K562 (cell line): ENCODE data around the gene CFDP1. TPM values are rescaled to one million over a fixed set of nuclear protein-coding genes. Genes with fewer than 3 reads are reported as not detected.

Source experiments
- ATF2 ChIP-seq: sonication (generic); formaldehyde crosslinking; IDR thresholded peaks from 2 replicates; pipeline ENCODE4 v1.8.1; 2022; ENCODE audit warnings: missing genetic modification reagents
- CBFA2T3 ChIP-seq: fragments of 450-650 bp; IDR thresholded peaks from 2 replicates; pipeline ENCODE4 v1.6.1; 2017
- CBX8 ChIP-seq: fragments of 200-600 bp; sonication (generic); IDR thresholded peaks from 2 replicates; pipeline ENCODE4 v1.6.1; 2012; ENCODE audit warnings: borderline replicate concordance, mixed run types, low read depth, mild to moderate bottlenecking, moderate library complexity, mixed read lengths, low read length, control low read depth, inconsistent platforms; ENCODE audit not compliant: poor library complexity, severe bottlenecking; ENCODE audit errors: extremely low read depth
- COPS2 ChIP-seq: fragments of 450-650 bp; conservative IDR thresholded peaks from 2 replicates; pipeline ENCODE4 v1.6.1; 2016; ENCODE audit warnings: mild to moderate bottlenecking, moderate library complexity
- DPF2 ChIP-seq: fragments of 450-650 bp; IDR thresholded peaks from 2 replicates; pipeline ENCODE4 v1.6.1; 2016
- ESRRA ChIP-seq: fragments of 450-650 bp; IDR thresholded peaks from 2 replicates; pipeline ENCODE4 v1.6.1; 2014; ENCODE audit warnings: low read depth, mild to moderate bottlenecking, moderate library complexity, borderline replicate concordance
- GABPA ChIP-seq: fragments of 200-800 bp; sonication (Bioruptor generic); conservative IDR thresholded peaks from 2 replicates; pipeline ENCODE4 v1.6.1; 2016; ENCODE audit warnings: low read depth, missing genetic modification characterization, missing compliant biosample characterization
- HMGN3 ChIP-seq: IDR thresholded peaks from 2 replicates; pipeline ENCODE4 v1.6.1; 2011; ENCODE audit warnings: borderline replicate concordance, low read depth, mild to moderate bottlenecking, mixed read lengths, low read length; ENCODE audit not compliant: insufficient read length; ENCODE audit errors: extremely low read depth
- KAT8 ChIP-seq: fragments of 450-650 bp; IDR thresholded peaks from 2 replicates; pipeline ENCODE4 v1.6.1; 2016; ENCODE audit warnings: low read depth, mild to moderate bottlenecking
- KDM4B ChIP-seq, 2 experiments: fragments of 450-650 bp in 1 of 2; sonication (generic) in 1 of 2; IDR thresholded peaks; 2 replicates each; pipeline ENCODE4 v1.6.1; 2016 to 2017; ENCODE audit warnings: borderline replicate concordance in 2 of 2, antibody characterized with exemption in 1 of 2, low read depth in 1 of 2, mild to moderate bottlenecking in 1 of 2
- NR2F6 ChIP-seq: fragments of 450-650 bp; formaldehyde crosslinking; IDR thresholded peaks from 2 replicates; pipeline ENCODE4 v1.4.0; 2020; ENCODE audit warnings: mild to moderate bottlenecking
- RBM39 ChIP-seq: fragments of 200-400 bp; formaldehyde crosslinking; optimal IDR thresholded peaks from 2 replicates; pipeline ENCODE3; 2018; ENCODE audit warnings: low read depth, low read length
- SMAD2 ChIP-seq: fragments of 150-350 bp; IDR thresholded peaks from 2 replicates; pipeline ENCODE4 v1.6.1; 2014; ENCODE audit warnings: low read depth, mild to moderate bottlenecking, low read length
- SRSF7 ChIP-seq: fragments of 200-400 bp; formaldehyde crosslinking; optimal IDR thresholded peaks from 2 replicates; pipeline ENCODE3; 2017; ENCODE audit warnings: mild to moderate bottlenecking, low read depth, low read length
- ZNF347 ChIP-seq: fragments of 450-650 bp; formaldehyde crosslinking; IDR thresholded peaks from 2 replicates; pipeline ENCODE4 v1.4.0; 2020; ENCODE audit warnings: low read depth, mild to moderate bottlenecking, moderate library complexity
- ZNF586 ChIP-seq: fragments of 450-650 bp; formaldehyde crosslinking; conservative IDR thresholded peaks from 2 replicates; pipeline ENCODE4 v1.4.0; 2020; ENCODE audit warnings: mild to moderate bottlenecking, moderate library complexity
- ZNF778 ChIP-seq: fragments of 450-650 bp; formaldehyde crosslinking; IDR thresholded peaks from 2 replicates; pipeline ENCODE4 v1.4.0; 2020; ENCODE audit warnings: mild to moderate bottlenecking, moderate library complexity
- ZZZ3 ChIP-seq: fragments of 450-650 bp; IDR thresholded peaks from 2 replicates; pipeline ENCODE4 v1.6.1; 2016; ENCODE audit warnings: antibody characterized with exemption, mild to moderate bottlenecking, moderate library complexity
- polyA plus RNA-seq, 8 experiments: library from polyadenylated mRNA; depleted of rRNA in 4 of 8; stranded (reverse) in 5 of 8; unstranded in 3 of 8; fragments of >200 nt; fragmentation: Nextera tagmentation in 2 of 8; fragmentation: Illumina TruSeq in 1 of 8; extraction: Ambion mirVana in 2 of 8; extraction: Trizol in 1 of 8; gene quantifications; 2 replicates each; pipeline versions ENCODE4 v1.2.1 to v1.2.3, GENCODE V29; 2011 to 2014; ENCODE audit warnings: inconsistent platforms in 1 of 8, missing spikeins in 1 of 8
- total RNA-seq, 7 experiments: library from RNA; depleted of rRNA in 6 of 7; stranded (reverse); fragments of >200 nt in 6 of 7; fragmentation: Illumina TruSeq in 2 of 7; extraction: Trizol in 2 of 7; gene quantifications; 2 replicates each; pipeline versions ENCODE4 v1.2.1 to v1.2.3, GENCODE V29; 2011 to 2021; ENCODE audit warnings: low replicate concordance in 1 of 7
- TF ChIP-seq, protein P1 (sequence below): fragments of 250-450 bp; sonication (Bioruptor Pico); IDR thresholded peaks from 2 replicates; pipeline ENCODE4 v1.4.0; 2020; ENCODE audit warnings: mild to moderate bottlenecking, moderate library complexity, borderline replicate concordance
- TF ChIP-seq, protein P2 (sequence below): sonication (generic); formaldehyde crosslinking; IDR thresholded peaks from 2 replicates; pipeline ENCODE4 v1.8.0; 2022; ENCODE audit warnings: mild to moderate bottlenecking, missing genetic modification reagents, borderline replicate concordance
- TF ChIP-seq, protein P3 (sequence below): conservative IDR thresholded peaks from 2 replicates; pipeline ENCODE4 v1.6.1; 2011; ENCODE audit warnings: low read depth, mild to moderate bottlenecking, low read length; ENCODE audit not compliant: control insufficient read depth

The CFDP1 gene
- total and polyA plus RNA-seq, 9 of the 15 experiments (the other 6 are each of a cell fraction or from before 2014, with no cell fraction given): 31.5 to 78.4 (median 61.7) TPM

- TF ChIP-seq ATF2 (CRISPR knock-in tag) (no peak), KDM4B (IDR thresholded peaks at IDR 0.05; ENCODE audit: borderline replicate concordance in 2 of 2, low read depth in 1 of 2) (no peak), COPS2 (no peak), NR2F6 (no peak), DPF2 (peak; percentile 44; the same call in 1 of the 2 replicates), ZNF347 (CRISPR knock-in tag) (no peak), HMGN3 (no peak), CBX8 (no peak), CBFA2T3 (0 out of 2 replicates have a peak, but pooled peaks have one; percentile 7), RBM39 (no peak), KAT8 (no peak), ESRRA (no peak), GABPA (tag) (peak; percentile 77), ZZZ3 (peak; percentile 67; the same call in 1 of the 2 replicates), ZNF778 (CRISPR knock-in tag) (no peak), SMAD2 (no peak), ZNF586 (no peak), SRSF7 (no peak)
- TF ChIP-seq, protein P1, sequence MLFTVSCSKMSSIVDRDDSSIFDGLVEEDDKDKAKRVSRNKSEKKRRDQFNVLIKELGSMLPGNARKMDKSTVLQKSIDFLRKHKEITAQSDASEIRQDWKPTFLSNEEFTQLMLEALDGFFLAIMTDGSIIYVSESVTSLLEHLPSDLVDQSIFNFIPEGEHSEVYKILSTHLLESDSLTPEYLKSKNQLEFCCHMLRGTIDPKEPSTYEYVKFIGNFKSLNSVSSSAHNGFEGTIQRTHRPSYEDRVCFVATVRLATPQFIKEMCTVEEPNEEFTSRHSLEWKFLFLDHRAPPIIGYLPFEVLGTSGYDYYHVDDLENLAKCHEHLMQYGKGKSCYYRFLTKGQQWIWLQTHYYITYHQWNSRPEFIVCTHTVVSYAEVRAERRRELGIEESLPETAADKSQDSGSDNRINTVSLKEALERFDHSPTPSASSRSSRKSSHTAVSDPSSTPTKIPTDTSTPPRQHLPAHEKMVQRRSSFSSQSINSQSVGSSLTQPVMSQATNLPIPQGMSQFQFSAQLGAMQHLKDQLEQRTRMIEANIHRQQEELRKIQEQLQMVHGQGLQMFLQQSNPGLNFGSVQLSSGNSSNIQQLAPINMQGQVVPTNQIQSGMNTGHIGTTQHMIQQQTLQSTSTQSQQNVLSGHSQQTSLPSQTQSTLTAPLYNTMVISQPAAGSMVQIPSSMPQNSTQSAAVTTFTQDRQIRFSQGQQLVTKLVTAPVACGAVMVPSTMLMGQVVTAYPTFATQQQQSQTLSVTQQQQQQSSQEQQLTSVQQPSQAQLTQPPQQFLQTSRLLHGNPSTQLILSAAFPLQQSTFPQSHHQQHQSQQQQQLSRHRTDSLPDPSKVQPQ: no peak
- TF ChIP-seq, protein P2, sequence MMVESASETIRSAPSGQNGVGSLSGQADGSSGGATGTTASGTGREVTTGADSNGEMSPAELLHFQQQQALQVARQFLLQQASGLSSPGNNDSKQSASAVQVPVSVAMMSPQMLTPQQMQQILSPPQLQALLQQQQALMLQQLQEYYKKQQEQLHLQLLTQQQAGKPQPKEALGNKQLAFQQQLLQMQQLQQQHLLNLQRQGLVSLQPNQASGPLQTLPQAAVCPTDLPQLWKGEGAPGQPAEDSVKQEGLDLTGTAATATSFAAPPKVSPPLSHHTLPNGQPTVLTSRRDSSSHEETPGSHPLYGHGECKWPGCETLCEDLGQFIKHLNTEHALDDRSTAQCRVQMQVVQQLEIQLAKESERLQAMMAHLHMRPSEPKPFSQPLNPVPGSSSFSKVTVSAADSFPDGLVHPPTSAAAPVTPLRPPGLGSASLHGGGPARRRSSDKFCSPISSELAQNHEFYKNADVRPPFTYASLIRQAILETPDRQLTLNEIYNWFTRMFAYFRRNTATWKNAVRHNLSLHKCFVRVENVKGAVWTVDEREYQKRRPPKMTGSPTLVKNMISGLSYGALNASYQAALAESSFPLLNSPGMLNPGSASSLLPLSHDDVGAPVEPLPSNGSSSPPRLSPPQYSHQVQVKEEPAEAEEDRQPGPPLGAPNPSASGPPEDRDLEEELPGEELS (CRISPR knock-in tag): peak; percentile 82
- TF ChIP-seq, protein P3, sequence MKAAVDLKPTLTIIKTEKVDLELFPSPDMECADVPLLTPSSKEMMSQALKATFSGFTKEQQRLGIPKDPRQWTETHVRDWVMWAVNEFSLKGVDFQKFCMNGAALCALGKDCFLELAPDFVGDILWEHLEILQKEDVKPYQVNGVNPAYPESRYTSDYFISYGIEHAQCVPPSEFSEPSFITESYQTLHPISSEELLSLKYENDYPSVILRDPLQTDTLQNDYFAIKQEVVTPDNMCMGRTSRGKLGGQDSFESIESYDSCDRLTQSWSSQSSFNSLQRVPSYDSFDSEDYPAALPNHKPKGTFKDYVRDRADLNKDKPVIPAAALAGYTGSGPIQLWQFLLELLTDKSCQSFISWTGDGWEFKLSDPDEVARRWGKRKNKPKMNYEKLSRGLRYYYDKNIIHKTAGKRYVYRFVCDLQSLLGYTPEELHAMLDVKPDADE: no peak
Measured at GRCh38 chr16:75433732-75434413, 570 bp upstream of the CFDP1 start (continued).
